OCI-LY3 (cell line): ENCODE results near the gene FLNB.

Source experiments
- H2AFZ ChIP-seq: fragments of 200-600, 300-600 bp; shearing (Covaris generic); 2 replicates; pipeline ENCODE4 v1.6.0; 2014; ENCODE audit warnings: antibody characterized with exemption, low read depth, low read length
- H3K27ac ChIP-seq: fragments of 200-600, 300-600 bp; sonication (generic); 2 replicates; pipeline ENCODE4 v1.5.1; 2014; ENCODE audit warnings: mild to moderate bottlenecking, low read length, moderate library complexity, mixed read lengths
- H3K27me3 ChIP-seq: fragments of 200-600, 300-600 bp; sonication (generic); 2 replicates; pipeline ENCODE4 v1.6.1; 2014; ENCODE audit warnings: low read depth, low read length, mixed read lengths
- H3K36me3 ChIP-seq: fragments of 200-600, 300-600 bp; sonication (generic); replicated peaks from 2 replicates; pipeline ENCODE3; 2014; ENCODE audit warnings: low read depth, low read length, mixed read lengths
- H3K4me1 ChIP-seq: fragments of 300-600, 200-600 bp; sonication (generic); 2 replicates; pipeline ENCODE4 v1.6.1; 2014; ENCODE audit warnings: low read length, mixed read lengths
- H3K4me2 ChIP-seq: fragments of 200-600, 300-600 bp; sonication (generic); 2 replicates; pipeline ENCODE4 v1.6.1; 2014; ENCODE audit warnings: low read length, mixed read lengths
- H3K4me3 ChIP-seq: fragments of 300-600, 200-600 bp; sonication (generic); 2 replicates; pipeline ENCODE4 v1.5.1; 2014; ENCODE audit warnings: antibody characterized with exemption, mild to moderate bottlenecking, low read length, moderate library complexity
- H3K79me2 ChIP-seq: fragments of 300-600, 200-600 bp; shearing (Covaris generic); 2 replicates; pipeline ENCODE4 v1.6.1; 2014; ENCODE audit warnings: mild to moderate bottlenecking, low read length, mixed read lengths
- H3K9ac ChIP-seq: fragments of 300-600, 200-600 bp; shearing (Covaris generic); 2 replicates; pipeline ENCODE4 v1.6.0; 2014; ENCODE audit warnings: mild to moderate bottlenecking, low read length, moderate library complexity
- H3K9me3 ChIP-seq: fragments of 200-600, 300-600 bp; shearing (Covaris generic); 2 replicates; pipeline ENCODE4 v1.6.1; 2014; ENCODE audit warnings: low read length, mixed read lengths; ENCODE audit not compliant: insufficient read depth
- H4K20me1 ChIP-seq: fragments of 200-600, 300-600 bp; sonication (generic); 2 replicates; pipeline ENCODE4 v1.6.1; 2016; ENCODE audit warnings: low read length, mixed read lengths; ENCODE audit not compliant: insufficient read depth
- CTCF ChIP-seq: fragments of 200-600, 300-600 bp; sonication (generic); IDR thresholded peaks from 2 replicates; pipeline ENCODE4 v1.5.1; 2014; ENCODE audit warnings: antibody characterized with exemption, low read length, low read depth
- EZH2phosphoT487 ChIP-seq: fragments of 200-600 bp; shearing (Covaris generic); IDR thresholded peaks from 2 replicates; pipeline ENCODE4 v1.6.1; 2018; ENCODE audit warnings: antibody characterized with exemption, mixed run types, low read depth

The FLNB gene

GRCh38 chr3:58143417-58144055, 135.3 kb downstream of the FLNB start:
- H3K9ac ChIP-seq = no peak overlapping the region
- H3K36me3 ChIP-seq = no peaks in the 10 kb centered on the region
- no peak overlapping the region for H3K4me3 ChIP-seq
- H3K9me3 ChIP-seq = no peaks in the 10 kb centered on the region
- no peaks in the 10 kb centered on the region for H4K20me1 ChIP-seq
- no peak overlapping the region for H3K27ac ChIP-seq
- no peaks in the 10 kb centered on the region for H3K27me3 ChIP-seq
- TF ChIP-seq EZH2phosphoT487 (no peak), CTCF (no peak)
- no peaks in the 10 kb centered on the region for H3K79me2 ChIP-seq
- no peak overlapping the region for H3K4me2 ChIP-seq
- H3K4me1 ChIP-seq = no peaks in the 10 kb centered on the region
- H2AFZ ChIP-seq = no peak overlapping the region

GRCh38 chr3:58144478-58145325, 136.5 kb downstream of the FLNB start:
- Histone ChIP-seq H4K20me1 (no peaks in the 10 kb centered on the region), H3K27me3 (no peaks in the 10 kb centered on the region), H3K9ac (no peak overlapping the region), H3K36me3 (peaks cover 4% of the 10 kb centered on the region), H3K79me2 (no peaks in the 10 kb centered on the region), H2AFZ (no peak overlapping the region), H3K4me3 (no peak overlapping the region), H3K27ac (no peak overlapping the region), H3K4me2 (no peak overlapping the region), H3K4me1 (no peaks in the 10 kb centered on the region), H3K9me3 (no peaks in the 10 kb centered on the region)
- TF ChIP-seq EZH2phosphoT487 (no peak), CTCF (no peak)

- no peak overlapping the region for H3K9ac ChIP-seq
- H3K4me3 ChIP-seq = no peak overlapping the region
- H4K20me1 ChIP-seq = no peaks in the 10 kb centered on the region
- TF ChIP-seq EZH2phosphoT487 = no peak
- TF ChIP-seq CTCF = no peak
- no peaks in the 10 kb centered on the region for H3K4me1 ChIP-seq
- no peaks in the 10 kb centered on the region for H3K9me3 ChIP-seq
- H3K4me2 ChIP-seq = no peak overlapping the region
- no peaks in the 10 kb centered on the region for H3K27me3 ChIP-seq
- no peaks in the 10 kb centered on the region for H3K79me2 ChIP-seq
- H2AFZ ChIP-seq = no peak overlapping the region
- H3K36me3 ChIP-seq = peaks cover 7% of the 10 kb centered on the region
- H3K27ac ChIP-seq = no peak overlapping the region
Observed at GRCh38 chr3:58148049-58148448, 139.8 kb downstream of the FLNB start.

- Histone ChIP-seq H3K27ac (no peak overlapping the region), H3K79me2 (no peaks in the 10 kb centered on the region), H3K4me2 (no peak overlapping the region), H4K20me1 (no peaks in the 10 kb centered on the region), H3K4me1 (no peaks in the 10 kb centered on the region), H3K9ac (no peak overlapping the region), H3K9me3 (no peaks in the 10 kb centered on the region), H3K4me3 (no peak overlapping the region), H3K27me3 (no peaks in the 10 kb centered on the region), H3K36me3 (peaks cover 7% of the 10 kb centered on the region), H2AFZ (no peak overlapping the region)
- no peak for TF ChIP-seq EZH2phosphoT487
Observed at GRCh38 chr3:58150130-58150809, 142.0 kb downstream of the FLNB start.
